ENCODE measurements around the gene STX16.

STX16 gene

DNA sequence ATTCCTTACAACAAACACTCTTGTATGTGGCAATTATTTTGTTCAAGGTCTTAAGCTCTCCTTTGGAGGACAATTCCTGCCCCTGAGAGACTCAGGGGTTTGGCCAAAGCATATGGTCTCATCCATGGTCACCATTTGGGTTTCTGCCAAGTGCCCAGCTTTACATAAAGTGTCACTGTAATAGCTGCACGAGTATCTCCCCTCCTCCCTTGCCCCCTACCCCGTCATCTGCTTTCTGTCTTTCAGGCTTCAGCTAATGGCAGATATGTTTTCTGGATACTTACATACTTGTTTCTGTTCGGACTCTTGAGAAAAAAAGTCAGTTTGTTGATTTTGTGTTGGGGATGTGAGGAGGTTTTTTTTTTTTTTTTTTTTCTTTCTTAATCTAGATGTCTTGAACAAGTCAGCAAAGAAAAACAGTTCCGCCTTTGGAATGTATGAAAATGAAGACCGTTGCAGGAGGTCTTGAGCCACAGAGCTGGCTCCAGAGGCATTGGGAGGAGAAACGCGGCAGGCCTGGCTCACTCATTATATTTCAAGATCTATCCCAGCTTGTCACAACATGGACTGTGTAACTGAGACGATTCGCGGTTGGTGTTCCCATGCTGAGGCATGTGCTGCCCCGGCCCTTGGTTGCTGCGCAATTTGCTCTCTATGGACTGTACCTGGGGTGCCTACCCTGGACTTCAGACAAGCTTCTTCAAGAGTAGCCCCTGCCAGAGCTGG is 32.6 kb upstream of the STX16 start:
- DNase-seq (ENCODE audit: low read depth in 2 of 2, low spot score in 1 of 2), result no peak

DNA sequence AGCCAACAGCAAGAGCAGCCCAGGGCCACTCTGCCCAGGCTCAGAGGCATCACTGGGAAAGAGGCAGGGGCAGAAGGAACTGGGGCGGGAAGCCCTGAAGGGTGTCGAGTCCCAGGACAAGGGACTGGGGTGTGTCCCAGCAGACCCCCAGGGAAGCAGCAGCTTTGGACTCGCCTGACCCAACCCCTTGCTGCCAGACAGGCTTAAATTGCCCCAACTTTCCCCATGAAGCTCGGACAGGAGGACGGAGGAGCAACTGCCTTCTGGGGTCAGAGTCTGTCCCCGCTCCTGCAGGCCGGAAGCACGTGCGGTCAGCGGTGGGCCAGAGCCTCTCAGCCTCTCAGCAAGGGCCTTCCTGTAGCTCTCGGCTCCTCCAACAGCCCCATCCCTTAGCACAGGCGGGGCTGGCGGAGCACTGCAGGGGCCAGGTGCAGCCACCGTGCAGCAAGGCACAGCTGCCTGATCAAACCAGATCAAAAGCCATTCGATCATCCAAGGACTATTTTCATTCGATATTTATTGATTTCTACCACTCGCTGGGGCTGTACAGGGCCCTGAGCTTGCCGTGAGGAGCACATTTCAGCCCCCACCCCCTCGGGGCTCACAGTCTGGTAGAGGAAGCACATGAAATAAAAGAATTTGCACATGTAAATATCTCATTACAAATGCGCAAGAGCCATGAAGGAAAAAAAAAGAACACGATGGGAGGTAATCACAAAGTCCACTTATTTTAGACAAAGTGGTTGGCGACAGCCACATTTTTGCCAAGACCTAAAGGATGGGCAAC is 31.8 kb upstream of the STX16 start:
- DNase-seq (ENCODE audit: low read depth in 2 of 2, low spot score in 1 of 2), result no peak

DNA sequence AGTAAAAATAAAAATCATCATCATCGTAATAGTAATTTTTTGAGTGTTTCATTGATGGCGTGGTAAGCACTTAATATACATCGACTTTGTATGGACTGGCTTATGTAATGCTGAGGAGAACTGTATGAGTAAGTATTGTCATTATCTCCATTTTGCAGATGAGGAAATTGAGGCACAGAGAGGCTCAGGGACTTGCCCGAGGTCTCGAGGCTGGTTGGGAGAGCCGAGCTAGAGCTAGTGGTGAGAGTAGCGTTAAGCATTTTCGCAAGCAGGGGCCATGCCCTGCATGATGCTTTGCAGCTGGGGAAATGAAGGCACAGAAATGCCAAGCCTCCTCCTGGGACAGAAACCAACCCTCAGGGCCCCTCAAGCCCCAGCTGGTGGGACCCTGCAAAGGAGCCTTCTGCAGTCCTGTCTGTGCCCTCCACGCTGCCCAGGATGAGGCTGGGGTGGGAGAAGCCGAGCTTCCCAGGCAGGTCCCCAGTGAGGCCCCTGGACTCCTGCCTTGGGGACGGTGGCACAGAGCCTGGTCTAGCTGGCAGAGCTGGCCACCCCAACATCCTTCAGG is 31.1 kb upstream of the STX16 start:
- no peak for DNase-seq (ENCODE audit: low read depth in 2 of 2, low spot score in 1 of 2)

DNA sequence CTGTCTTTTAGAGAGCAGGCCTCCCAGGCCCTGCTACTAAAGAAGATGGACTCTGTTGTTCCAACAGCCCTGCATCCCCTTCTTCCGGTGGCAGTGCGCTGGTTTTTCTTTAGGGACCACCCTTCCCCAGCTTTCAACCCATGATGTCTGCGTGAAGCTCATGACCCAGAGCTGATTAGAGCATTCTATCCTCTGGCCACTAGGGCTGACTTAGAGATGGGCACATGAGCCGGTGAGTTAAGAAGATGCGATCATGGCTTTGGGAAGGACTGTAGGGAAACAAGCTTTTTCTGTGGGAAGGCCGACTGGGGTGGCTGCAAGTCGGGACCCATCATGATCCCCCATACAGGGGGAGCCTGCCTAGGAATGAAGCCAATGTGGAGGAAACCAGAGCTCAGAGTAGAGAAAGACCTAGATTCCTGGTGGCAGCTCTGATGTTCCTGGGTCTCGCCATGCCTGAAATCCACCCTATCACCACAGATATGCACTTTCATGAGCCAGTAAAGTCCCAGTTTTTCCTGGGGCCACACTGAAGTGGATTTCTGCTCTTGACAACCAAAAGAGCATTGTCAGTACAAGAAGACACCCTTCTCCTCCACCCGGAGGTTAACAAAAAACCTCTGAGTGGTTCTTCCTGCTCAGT is 29.1 kb upstream of the STX16 start:
- DNase-seq (ENCODE audit: low read depth in 2 of 2, low spot score in 1 of 2), result no peak

DNA sequence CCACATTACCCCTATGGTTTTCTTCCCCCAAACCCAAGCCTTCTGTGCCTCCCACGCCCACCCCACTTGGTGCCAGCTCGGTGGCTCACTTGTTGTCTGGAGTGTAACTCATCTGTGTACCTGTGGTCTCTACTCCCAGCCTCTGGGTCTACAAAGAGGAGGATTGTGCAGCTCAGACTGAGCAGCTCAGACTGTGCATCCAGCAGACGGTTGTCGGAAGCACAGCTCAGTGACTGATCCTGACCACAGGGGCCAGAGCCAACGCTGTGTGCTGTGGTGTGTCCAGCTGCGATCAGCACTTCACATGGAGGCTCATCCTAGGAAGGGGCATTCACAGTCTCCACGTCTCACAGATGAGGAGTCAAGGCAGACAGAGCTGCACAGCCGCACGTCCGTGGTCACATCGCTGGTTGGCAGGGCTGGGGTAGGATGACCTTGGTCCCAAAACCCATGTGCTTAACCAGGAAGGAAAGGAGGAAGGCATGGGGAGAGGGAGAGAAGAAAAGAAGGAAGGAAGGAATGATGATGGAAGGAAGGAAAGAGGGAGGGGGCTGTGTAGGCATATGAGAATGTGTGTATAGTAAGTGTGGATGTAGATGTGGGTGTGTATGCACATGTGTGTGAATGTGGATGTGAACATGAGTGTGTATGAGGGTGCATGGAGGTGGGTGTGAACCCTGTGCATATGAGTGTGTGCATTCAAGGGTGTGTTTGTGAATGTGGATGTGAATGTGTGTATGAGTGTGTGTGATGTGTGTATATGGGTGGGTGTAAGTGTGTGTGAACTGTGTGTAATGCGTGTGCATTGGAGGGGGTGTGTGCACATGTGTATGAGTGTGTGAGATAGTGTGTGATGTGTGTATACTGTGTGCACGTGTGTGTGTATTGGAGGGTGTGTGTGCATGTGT is 28.2 kb upstream of the STX16 start:
- no peak for DNase-seq (ENCODE audit: low read depth in 2 of 2, low spot score in 1 of 2)

DNA sequence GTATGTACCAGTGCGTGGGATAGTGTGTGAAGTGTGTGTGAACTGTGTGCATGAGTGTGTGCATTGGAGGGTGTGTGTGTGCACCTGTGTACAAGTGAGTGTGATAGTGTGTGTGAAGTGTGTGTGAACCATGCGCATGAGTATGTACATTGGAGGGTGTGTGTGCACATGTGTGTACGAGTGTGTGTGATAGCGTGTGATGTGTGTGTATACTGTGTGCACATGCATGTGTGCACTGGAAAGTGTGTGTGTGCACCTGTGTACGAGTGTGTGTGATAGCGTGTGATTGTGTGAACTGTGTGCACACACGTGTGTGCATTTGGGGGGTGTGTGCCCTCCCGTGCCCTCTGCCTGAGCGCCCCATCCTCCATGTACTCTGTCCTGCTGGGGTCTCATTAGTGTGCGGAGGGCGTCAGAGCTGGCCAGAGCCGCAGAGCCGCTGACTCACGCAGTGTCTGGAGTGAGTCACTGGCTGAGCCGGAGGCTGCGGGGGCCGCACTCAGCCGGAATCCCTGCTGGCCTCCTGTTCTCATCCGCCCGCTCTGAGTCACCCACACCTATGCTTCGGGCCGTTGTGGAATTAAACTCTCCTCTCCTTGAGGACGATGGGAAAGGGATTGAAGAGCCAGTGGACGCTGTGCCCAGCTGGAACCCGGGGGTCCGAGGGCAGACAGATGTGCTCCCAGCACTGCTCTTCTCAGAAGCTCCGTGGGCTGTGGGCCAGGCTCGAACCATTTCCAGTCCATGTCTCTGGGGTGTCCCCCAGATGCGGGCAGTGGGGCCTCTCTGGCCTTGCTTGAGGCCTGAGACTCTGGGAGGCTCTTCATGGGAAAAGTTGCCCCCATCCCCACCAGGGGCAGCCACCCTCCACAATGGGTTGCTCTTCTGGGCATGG is 27.3 kb upstream of the STX16 start:
- no peak for DNase-seq (ENCODE audit: low read depth in 2 of 2, low spot score in 1 of 2)

DNA sequence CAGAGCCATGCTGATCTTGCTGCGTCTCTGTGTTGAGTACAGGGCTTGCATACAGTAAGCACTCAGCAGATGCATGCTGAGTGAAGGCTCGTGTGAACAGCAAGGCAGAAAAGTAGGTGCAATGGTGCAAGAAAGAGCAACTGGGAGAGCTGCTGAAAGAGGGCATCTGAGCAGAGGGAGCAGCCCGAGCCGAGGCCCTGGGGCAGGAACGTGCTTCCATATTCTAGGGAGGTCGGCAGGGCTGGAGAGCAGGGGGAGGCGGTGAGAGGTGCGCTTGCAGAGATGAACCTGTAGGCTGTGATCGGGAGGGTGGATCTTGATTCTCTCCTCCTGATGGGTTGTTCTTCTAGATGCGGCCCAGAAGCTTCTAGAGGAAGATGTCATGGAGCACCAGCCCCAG is 26.4 kb upstream of the STX16 start:
- DNase-seq (ENCODE audit: low read depth in 2 of 2, low spot score in 1 of 2), result no peak

DNA sequence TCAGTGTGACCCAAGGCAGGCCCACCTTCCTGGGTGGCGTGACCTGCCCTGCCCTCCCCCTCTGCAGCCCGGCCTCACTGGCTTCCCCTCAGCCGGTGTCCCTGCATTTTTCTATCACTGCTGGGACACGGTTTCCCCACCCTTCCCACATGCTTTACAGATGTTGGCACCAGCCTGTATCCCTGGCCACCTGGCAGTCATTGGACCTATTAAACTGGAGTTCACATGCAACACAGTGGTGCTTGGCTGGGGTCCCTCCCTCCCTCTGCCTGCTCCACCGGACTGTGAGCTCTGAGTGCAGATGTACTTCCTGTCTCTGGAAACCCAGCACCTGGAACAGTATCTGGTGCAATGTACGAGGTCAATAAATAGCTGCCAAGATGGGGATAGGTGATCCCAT is 25.5 kb upstream of the STX16 start:
- DNase-seq (ENCODE audit: low read depth in 2 of 2, low spot score in 1 of 2), result no peak

DNA sequence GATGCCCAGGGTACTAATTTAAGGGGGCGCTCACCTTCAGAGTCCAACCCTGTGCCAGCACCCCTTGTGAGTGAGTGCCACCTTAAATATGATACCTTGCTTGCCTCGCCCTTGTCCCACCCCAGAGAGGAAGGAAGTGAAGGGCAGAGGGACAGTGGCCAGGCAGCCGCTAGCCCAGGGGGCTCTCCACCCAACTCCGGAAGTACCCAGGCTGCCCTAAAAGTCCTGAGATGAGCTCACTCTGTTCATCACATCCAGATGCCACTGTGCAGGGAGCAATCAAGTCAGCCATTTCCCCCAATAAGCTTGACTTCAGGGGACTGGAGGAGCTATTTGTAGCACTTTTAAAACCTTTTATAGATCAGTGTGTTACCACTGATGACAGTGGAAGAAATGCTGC is 25.0 kb upstream of the STX16 start:
- no peak for DNase-seq (ENCODE audit: low read depth in 2 of 2, low spot score in 1 of 2)

DNA sequence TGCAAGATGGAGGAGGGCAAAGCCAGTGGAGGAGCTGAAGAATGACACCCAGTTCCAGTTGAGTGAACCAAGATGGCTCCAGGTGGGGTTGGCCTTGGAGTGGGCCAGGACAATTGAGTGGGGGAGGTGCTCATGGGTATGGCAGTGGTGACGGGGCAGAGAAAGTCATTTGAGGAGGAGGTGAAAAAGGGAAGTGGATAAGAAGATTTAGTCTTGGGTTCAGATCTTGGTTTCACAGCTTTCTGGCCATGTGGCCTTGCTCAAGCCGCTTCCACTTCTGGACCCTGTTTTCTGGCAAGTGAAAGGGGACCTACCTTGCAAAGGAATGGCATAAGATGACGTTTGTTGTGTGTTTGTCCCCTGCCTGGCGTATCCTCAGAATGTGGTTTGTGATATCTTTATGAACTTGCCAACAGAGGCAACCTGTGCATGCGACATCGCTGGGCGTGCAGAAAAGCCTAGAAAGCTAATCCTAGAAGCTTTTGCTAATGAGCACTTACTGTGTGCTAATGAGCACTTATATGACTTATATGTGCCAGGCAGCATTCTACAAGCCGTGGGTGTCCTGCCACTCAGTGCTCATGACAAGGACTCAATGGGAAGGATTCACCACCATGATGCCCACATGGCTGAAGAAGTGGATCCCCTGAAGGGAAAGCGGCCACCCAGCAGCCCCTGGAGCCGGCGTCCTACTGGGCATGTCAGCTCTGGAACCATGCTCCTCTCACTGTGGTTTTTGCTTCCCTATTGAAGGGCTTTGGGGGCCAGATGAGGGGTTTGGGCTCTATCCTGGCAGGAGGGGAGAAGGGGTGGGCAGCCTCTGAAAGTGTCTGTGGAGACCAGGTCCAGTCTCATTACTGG is 23.6 kb upstream of the STX16 start:
- no peak for DNase-seq (ENCODE audit: low read depth in 2 of 2, low spot score in 1 of 2)

DNA sequence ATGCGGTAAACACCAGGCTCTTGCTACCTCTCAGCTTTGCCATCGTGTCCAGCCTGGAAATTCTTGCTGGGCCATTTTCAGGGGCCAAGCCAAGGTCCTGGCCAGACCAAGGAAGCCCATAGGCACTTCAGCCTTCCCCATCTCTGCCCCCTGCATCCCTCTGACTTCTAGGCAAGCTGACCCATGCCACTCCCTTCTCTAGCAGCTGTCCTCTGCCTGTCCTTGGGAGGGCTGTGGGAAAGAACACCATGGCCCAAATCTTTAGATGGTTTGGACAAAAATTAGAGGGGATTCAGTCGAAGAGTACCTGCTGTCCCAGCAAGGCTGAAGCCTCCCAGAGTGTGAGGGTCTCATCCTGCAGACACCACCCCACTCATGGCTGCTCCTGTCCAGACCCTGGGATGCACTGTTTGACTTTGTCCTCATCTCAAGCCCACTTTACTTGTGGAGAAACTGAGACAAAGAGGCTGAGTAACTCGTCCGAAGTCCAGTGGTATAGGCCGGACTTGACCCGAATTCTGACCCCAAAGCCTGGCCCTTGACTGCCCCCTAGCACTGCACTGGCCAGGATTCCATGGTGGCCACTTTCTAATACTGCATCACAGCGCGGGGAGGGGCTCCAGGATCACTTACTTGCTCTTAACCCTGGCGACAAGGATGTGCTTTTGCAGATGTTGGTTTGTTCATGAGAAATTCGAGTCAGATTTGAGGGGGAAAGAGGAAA is 22.4 kb upstream of the STX16 start:
- no peak for DNase-seq (ENCODE audit: low read depth in 2 of 2, low spot score in 1 of 2)

DNA sequence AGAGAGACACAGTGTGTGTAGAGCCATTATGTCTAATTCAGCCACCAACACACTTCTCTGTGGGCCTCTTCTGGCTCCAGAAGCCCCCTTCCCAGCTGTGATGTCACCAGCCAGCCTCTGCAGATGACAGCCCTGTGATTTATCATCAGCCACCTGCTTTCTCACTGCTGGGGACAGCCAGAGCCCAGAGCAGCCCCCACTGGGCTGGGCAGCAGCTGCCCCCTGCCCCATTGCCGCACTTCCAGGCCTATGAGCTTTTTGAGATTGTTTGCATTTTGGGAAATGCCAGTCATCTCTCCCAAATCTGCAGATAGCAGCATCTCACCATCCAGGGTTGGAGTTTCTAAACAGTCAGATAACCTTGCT is 21.9 kb upstream of the STX16 start:
- no peak for DNase-seq (ENCODE audit: low read depth in 2 of 2, low spot score in 1 of 2)

DNA sequence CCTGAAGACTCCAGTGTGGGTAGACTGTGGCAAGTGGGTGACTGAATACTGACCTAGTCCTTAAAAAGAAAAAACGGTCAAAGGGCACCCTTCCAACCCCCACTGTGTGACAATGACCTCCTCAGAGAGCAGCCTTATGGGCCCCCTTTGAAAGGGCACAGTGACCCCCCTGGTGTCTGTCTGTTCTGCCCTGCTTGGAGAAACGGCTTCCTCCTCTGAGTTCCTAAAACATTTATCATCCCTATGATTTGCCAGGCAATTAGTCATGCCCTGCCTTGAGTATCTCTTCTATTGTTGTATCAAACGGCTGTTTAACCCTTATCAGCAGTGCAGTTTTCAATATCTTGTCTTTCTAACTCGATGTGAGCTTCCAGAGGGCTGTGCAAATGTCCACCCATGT is 21.0 kb upstream of the STX16 start:
- DNase-seq (ENCODE audit: low read depth in 2 of 2, low spot score in 1 of 2), result no peak

DNA sequence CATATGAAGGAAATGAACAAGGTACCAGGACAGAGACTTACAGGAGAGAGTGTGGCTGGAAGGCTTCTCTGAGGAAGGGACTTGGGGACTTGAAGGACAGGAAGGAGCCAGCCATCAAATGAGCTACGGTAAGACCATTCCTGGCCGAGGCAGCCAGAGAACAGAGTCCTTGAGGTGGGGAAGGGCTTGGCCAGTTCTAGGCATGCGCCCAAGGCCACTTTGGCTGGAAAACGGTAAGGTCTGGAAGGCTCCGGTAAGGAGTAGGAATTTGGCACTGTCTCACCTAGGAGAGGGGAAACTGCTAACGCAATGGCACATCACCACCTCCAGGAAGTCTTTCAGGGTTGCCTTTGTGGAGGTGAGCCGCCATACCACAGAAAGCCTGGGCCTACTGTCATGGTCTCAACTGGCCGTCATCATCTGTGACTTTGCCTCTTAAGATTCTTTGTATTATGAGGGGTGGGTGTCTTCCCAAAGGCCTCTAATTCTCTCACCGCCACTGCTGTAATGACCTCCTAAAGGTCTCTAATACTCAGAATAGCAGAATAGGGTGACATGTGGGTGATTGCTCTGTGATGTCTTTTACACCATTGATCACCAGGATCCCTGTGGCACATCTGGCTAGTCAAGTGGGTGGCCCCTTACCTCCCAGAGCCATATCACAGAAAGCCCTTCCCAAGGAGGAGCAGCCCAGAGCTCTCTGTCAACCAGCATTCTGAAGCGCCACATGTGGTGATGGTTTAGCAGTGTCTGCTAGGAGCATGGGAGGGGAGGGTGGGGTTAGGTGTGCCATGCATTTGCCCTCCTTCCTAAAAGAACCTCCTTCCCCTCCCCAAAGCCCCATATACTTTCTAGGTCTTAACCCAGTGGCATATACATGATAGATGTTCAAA is 17.7 kb upstream of the STX16 start:
- no peak for DNase-seq (ENCODE audit: low read depth in 2 of 2, low spot score in 1 of 2)

DNA sequence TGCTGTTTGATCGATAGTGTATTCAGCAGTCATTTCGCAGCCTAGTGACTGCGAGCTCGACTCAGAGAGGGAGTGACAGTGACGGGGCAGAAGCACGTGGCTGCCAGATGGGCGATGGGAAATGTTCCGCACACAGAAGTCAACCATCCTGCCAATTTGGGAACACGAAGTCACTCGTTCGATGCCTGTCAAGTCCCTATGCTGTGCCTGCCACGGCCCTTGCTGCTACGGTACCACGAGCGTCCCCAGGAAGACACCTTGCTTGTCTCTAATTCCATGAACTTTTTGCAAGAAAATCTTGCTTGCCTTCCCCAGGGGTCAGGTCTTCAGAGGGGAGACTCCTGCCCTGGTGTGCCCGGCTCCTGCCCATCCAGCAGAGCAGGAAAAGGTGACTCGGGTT is 17.0 kb upstream of the STX16 start:
- no peak for DNase-seq (ENCODE audit: low read depth in 2 of 2, low spot score in 1 of 2)

DNA sequence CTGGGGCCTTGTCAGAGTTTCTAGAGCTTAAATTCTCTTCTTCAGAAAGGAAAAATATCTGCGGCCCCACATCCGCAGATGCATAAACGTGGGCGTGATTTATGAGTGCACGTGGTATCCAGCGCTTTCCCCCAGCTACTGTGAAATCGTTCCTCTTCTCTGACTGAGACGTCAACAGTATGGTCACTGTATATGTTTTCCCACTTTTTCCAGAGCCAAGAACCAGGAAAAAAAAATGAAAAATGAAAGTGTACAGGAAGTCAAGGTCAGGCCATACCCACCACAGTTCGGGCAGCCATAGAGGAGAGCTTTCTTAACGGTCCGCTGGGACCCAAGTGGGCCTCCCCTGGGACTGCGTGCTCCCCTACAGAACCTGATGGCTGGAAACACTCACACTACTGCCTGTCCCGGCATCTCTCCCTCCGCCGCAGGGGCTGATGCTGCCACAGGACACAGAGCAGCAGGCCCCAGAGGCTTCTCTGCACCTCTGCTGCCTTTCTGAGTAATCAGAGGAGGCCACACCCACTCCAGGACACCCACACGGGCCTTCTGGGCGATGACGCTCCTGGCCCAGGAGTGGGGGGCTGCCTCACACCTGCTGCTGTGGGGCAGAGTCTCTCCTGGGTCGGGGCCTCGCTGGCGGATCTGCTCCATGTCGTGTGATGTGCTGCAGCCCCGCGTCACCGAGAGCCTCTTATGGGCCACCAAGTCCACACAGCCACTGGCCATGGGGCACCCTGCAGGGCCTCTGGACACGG is 16.4 kb upstream of the STX16 start:
- DNase-seq (ENCODE audit: low read depth in 2 of 2, low spot score in 1 of 2), result no peak

DNA sequence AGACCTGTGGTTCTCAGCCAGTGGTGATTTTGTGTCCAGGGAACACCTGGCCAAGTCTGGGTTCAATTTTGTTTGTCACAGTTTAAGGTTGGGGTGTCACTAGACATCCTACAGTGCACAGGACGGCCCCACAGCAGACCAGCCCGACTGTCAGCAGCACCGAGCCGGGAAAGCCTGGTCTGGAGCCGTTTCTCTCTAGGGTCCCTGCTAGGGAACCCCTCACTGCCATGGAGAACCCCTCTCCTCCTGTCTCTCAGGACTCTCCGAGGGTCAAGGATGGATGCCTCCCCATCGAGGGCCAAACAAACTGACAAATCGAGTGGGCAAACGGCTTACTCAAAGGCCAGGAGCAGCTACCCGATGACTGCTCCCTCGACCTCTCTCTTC is 15.8 kb upstream of the STX16 start:
- no peak for DNase-seq (ENCODE audit: low read depth in 2 of 2, low spot score in 1 of 2)
